PC-3 (cell line): ENCODE results near the gene ASXL2. TPM values are rescaled to one million over a fixed set of nuclear protein-coding genes. Genes with fewer than 3 reads are reported as not detected.

Experiments used
- ATAC-seq: fragments of 200-7000 bp; cut with Tn5 transposase; 2 replicates; pipeline ENCODE4 v1.9.1; 2020; ENCODE audit warnings: mild to moderate bottlenecking, moderate library complexity
- BruUV-seq: library from RNA; stranded (reverse); fragments of 400-500 nt; replicated peaks from 2 replicates; lab custom pipeline; 2021; lab: Mats Ljungman, UMichigan
- CTCF ChIA-PET: fragments of 300-600 bp; sonication (Branson Sonifier 250); formaldehyde crosslinking; loops from one replicate; lab custom pipeline; 2022; ENCODE audit warnings: antibody characterized with exemption; lab: Charles Lee
- POLR2A ChIA-PET: fragments of 300-600 bp; sonication (Branson Sonifier 250); formaldehyde crosslinking; loops from one replicate; lab custom pipeline; 2022; ENCODE audit warnings: antibody characterized with exemption; ENCODE audit not compliant: unreplicated experiment; lab: Charles Lee
- DNase-seq: peaks from one replicate; pipeline ENCODE4 v3.0.0-alpha.2; 2015
- H2AFZ ChIP-seq: fragments of 300-600 bp; sonication (generic); 2 replicates; pipeline ENCODE4 v1.6.0; 2016; ENCODE audit warnings: antibody characterized with exemption, low read length
- H3F3A ChIP-seq: fragments of 300-600 bp; sonication (generic); one replicate; pipeline ENCODE4 v1.6.0; 2017; ENCODE audit warnings: antibody characterized with exemption, low read length, control low read depth, mild to moderate bottlenecking; ENCODE audit not compliant: unreplicated experiment
- H3K27ac ChIP-seq: fragments of 300-600 bp; sonication (generic); 2 replicates; pipeline ENCODE4 v1.5.1; 2016; ENCODE audit warnings: mild to moderate bottlenecking, low read length
- H3K27me3 ChIP-seq: fragments of 300-600 bp; sonication (generic); 2 replicates; pipeline ENCODE4 v1.6.1; 2016; ENCODE audit warnings: low read length, mixed read lengths
- H3K36me3 ChIP-seq: fragments of 300-600 bp; sonication (generic); 2 replicates; pipeline ENCODE4 v1.6.1; 2016; ENCODE audit warnings: low read depth, mixed run types, low read length, mixed read lengths
- H3K4me1 ChIP-seq: fragments of 300-600 bp; sonication (generic); 2 replicates; pipeline ENCODE4 v1.5.1; 2016; ENCODE audit warnings: low read length; ENCODE audit not compliant: insufficient read depth
- H3K4me2 ChIP-seq: fragments of 300-600 bp; sonication (generic); 2 replicates; pipeline ENCODE4 v1.6.0; 2016; ENCODE audit warnings: low read length
- H3K4me3 ChIP-seq: fragments of 300-600 bp; sonication (generic); 2 replicates; pipeline ENCODE4 v1.5.1; 2016; ENCODE audit warnings: mild to moderate bottlenecking, low read length, mixed read lengths
- H3K79me2 ChIP-seq: fragments of 300-600 bp; sonication (generic); 2 replicates; pipeline ENCODE4 v1.6.1; 2017; ENCODE audit warnings: low read length, mixed read lengths
- H3K9ac ChIP-seq: fragments of 300-600 bp; sonication (generic); 2 replicates; pipeline ENCODE4 v1.6.0; 2016; ENCODE audit warnings: mild to moderate bottlenecking, low read length
- H3K9me2 ChIP-seq: fragments of 300-600 bp; sonication (generic); replicated peaks from 2 replicates; pipeline ENCODE4 v1.6.1; 2016; ENCODE audit warnings: mixed run types, low read length, mixed read lengths
- H3K9me3 ChIP-seq: fragments of 300-600 bp; sonication (generic); 2 replicates; pipeline ENCODE4 v1.6.1; 2016; ENCODE audit warnings: low read length, mixed read lengths
- H4K20me1 ChIP-seq: fragments of 300-600 bp; sonication (generic); 2 replicates; pipeline ENCODE4 v1.6.1; 2016; ENCODE audit warnings: low read length, mixed read lengths
- EZH2 ChIP-seq: fragments of 300-600 bp; sonication (generic); IDR thresholded peaks from one replicate; pipeline ENCODE4 v1.6.1; 2017; ENCODE audit warnings: antibody characterized with exemption, mild to moderate bottlenecking, low read length; ENCODE audit not compliant: unreplicated experiment
- EZH2phosphoT487 ChIP-seq: fragments of 300-600 bp; sonication (generic); IDR thresholded peaks from 2 replicates; pipeline ENCODE4 v1.6.1; 2018; ENCODE audit warnings: mild to moderate bottlenecking, antibody characterized with exemption, low read length, borderline replicate concordance
- intact Hi-C: fragments of 100-400 bp; cut with micrococcal nuclease; formaldehyde crosslinking; loops from 2 replicates; pipeline ENCODE4 v1.9.0; 2023
- total RNA-seq: library from RNA; depleted of rRNA; stranded (reverse); fragments of >200 nt; gene quantifications from 2 replicates; pipeline ENCODE4 v1.2.3, GENCODE V29; 2014
- TF ChIP-seq, protein P1 (sequence below): fragments of 300-600 bp; sonication (generic); conservative IDR thresholded peaks from 2 replicates; pipeline ENCODE4 v1.5.1; 2017; ENCODE audit warnings: antibody characterized with exemption, low read depth, mild to moderate bottlenecking, low read length

ASXL2 gene
- total RNA-seq, 1 experiment from 2014 or later = 11.5 TPM

DNA sequence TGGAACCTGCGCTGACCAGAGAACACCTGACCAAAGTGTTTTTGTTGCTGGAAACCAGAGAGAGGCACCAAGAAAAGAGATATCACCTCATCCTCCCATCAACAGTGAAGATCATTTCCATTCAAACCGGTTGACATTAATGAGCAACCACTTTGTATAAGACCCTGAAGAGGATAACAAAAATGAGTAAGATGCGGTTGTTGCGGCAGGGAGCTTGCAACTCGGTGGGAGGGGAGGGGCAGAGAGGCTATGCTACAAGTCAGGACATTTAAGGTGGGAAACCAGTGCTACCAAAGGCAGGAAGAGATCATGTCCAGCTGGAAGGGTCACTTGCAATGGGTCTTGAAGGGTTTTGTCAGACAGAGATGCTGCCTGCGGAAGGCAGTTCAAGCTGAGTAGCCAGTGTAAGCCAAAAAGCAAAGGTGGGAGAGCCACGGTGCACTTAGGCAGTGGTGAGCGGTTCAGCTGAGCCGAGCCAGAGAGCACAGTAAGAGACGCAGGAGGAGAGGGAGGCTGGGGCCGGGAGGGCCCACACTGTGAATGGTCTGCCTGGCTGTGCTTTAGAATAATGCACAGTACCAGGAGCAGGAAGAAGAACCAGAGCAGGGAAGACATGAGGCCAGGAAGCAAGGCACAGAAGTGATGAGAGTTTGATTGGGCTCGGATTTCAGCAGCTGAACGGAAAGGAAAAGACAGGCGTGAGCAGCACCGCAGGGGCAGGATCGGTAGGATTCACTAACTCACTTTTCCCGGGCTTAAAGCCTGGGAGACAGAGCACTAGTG lies 180.5 kb downstream of the ASXL2 start:
- no peak for TF ChIP-seq EZH2
- TF ChIP-seq EZH2phosphoT487 = no peak
- TF ChIP-seq, protein P1, sequence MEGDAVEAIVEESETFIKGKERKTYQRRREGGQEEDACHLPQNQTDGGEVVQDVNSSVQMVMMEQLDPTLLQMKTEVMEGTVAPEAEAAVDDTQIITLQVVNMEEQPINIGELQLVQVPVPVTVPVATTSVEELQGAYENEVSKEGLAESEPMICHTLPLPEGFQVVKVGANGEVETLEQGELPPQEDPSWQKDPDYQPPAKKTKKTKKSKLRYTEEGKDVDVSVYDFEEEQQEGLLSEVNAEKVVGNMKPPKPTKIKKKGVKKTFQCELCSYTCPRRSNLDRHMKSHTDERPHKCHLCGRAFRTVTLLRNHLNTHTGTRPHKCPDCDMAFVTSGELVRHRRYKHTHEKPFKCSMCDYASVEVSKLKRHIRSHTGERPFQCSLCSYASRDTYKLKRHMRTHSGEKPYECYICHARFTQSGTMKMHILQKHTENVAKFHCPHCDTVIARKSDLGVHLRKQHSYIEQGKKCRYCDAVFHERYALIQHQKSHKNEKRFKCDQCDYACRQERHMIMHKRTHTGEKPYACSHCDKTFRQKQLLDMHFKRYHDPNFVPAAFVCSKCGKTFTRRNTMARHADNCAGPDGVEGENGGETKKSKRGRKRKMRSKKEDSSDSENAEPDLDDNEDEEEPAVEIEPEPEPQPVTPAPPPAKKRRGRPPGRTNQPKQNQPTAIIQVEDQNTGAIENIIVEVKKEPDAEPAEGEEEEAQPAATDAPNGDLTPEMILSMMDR = no peak
- intact Hi-C loops = no loop called here
- H3F3A ChIP-seq = no peaks in the 10 kb centered on the region
- ATAC-seq = no peak
- no peak overlapping the region for H3K4me3 ChIP-seq
- POLR2A ChIA-PET = interaction anchor here (0.7 to 1.1 kb wide), 2 partner anchors 33 to 202 kb away, joined by 7 to 9 read pairs; no protein-coding TSS in a partner anchor
- H3K4me2 ChIP-seq = peak overlapping the region; percentile 42
- H2AFZ ChIP-seq = no peak overlapping the region
- no peak overlapping the region for H3K9ac ChIP-seq
- CTCF ChIA-PET = interaction anchor here (1.1 to 1.8 kb wide), 3 partner anchors 10 to 90 kb away, joined by 4 to 7 read pairs (median 5); no protein-coding TSS in a partner anchor
- no peak overlapping the region for H3K27ac ChIP-seq
- no peaks in the 10 kb centered on the region for H4K20me1 ChIP-seq
- no peaks in the 10 kb centered on the region for H3K36me3 ChIP-seq
- H3K9me2 ChIP-seq = no peaks in the 10 kb centered on the region
- H3K9me3 ChIP-seq = no peaks in the 10 kb centered on the region
- H3K79me2 ChIP-seq = no peaks in the 10 kb centered on the region
- BruUV-seq = no TSS peak
- H3K4me1 ChIP-seq = peaks cover 32% of the 10 kb centered on the region
- no peaks in the 10 kb centered on the region for H3K27me3 ChIP-seq
- no peak for DNase-seq

- Histone ChIP-seq H3K9me2 (no peaks in the 10 kb centered on the region), H3K9ac (no peak overlapping the region), H3K27ac (no peak overlapping the region), H3K36me3 (no peaks in the 10 kb centered on the region), H3K27me3 (no peaks in the 10 kb centered on the region), H3K4me2 (no peak overlapping the region), H4K20me1 (no peaks in the 10 kb centered on the region), H3K4me3 (no peak overlapping the region), H2AFZ (no peak overlapping the region), H3K4me1 (peaks cover 5% of the 10 kb centered on the region), H3K79me2 (no peaks in the 10 kb centered on the region), H3K9me3 (no peaks in the 10 kb centered on the region), H3F3A (no peaks in the 10 kb centered on the region)
- DNase-seq = peak; percentile 31
- intact Hi-C loops = no loop called here
- BruUV-seq = no TSS peak
- no peak for ATAC-seq
- ChIA-PET CTCF (interaction anchor here (0.6 kb wide), 1 partner anchor 28 kb away, joined by 3 read pairs; no protein-coding TSS in a partner anchor), POLR2A (no interaction called here)
- TF ChIP-seq EZH2phosphoT487 = no peak
- TF ChIP-seq EZH2 = no peak
- TF ChIP-seq, protein P1 = 0 out of 2 replicates have a peak, but pooled peaks have one; percentile 15
Measured at GRCh38 chr2:25692737-25693445, 185.4 kb downstream of the ASXL2 start.
